ENCODE measurements around the gene ZNF497. TPM values are rescaled to one million over a fixed set of nuclear protein-coding genes. Genes with fewer than 3 reads are reported as not detected.

Gene ZNF497
- total and polyA plus RNA-seq, 2 of the 8 experiments (the other 6 are each of a cell fraction or from before 2014, with no cell fraction given), result 0.93 to 1.4 TPM

GRCh38 chr19:58305065-58305931 lies 57.3 kb downstream of the ZNF497 start, which contains the start of gene ERVK3-1 (continued):
- TF ChIP-seq RAD21 (IDR thresholded peaks at IDR 0.05 in 1 of 2, conservative IDR thresholded peaks at IDR 0.05 in 1 of 2; ENCODE audit: low read depth in 2 of 2, low read length in 2 of 2) (no peak), TAF1 (IDR thresholded peaks at IDR 0.05; ENCODE audit: low read depth, low read length) (peak; percentile 89), TCF12 (IDR thresholded peaks at IDR 0.05; ENCODE audit: low read depth, low read length) (no peak), SIRT6 (IDR thresholded peaks at IDR 0.05; ENCODE audit: low read length) (no peak), JUN (IDR thresholded peaks at IDR 0.05; ENCODE audit: low read depth, low read length) (no peak), FOSL1 (IDR thresholded peaks at IDR 0.05; ENCODE audit: insufficient read depth, low read depth, low read length) (no peak), KDM4A (IDR thresholded peaks at IDR 0.05; ENCODE audit: low read depth, low read length, severe bottlenecking) (peak; percentile 92), CHD2 (IDR thresholded peaks at IDR 0.05; ENCODE audit: low read length) (no peak), KDM5A (IDR thresholded peaks at IDR 0.05; ENCODE audit: low read length) (no peak; the same call in 1 of the 2 replicates), HDAC6 (IDR thresholded peaks at IDR 0.05; ENCODE audit: low read depth, low read length) (no peak), USF2 (IDR thresholded peaks at IDR 0.05; ENCODE audit: low read length) (no peak), SP1 (IDR thresholded peaks at IDR 0.05; ENCODE audit: low read depth, low read length) (no peak), TEAD4 (IDR thresholded peaks at IDR 0.05; ENCODE audit: low read depth, low read length) (no peak), EGR1 (IDR thresholded peaks at IDR 0.05; ENCODE audit: borderline replicate concordance, low read depth, low read length) (peak; percentile 44; the same call in 1 of the 2 replicates), BCL11A (IDR thresholded peaks at IDR 0.05; ENCODE audit: low read depth in 2 of 2, low read length in 2 of 2) (no peak), GABPA (IDR thresholded peaks at IDR 0.05; ENCODE audit: borderline replicate concordance, insufficient read depth, low read length) (peak; percentile 93), POU5F1 (IDR thresholded peaks at IDR 0.05; ENCODE audit: low read depth, low read length) (no peak), RFX5 (IDR thresholded peaks at IDR 0.05; ENCODE audit: borderline replicate concordance, low read depth, low read length) (no peak), SP4 (IDR thresholded peaks at IDR 0.05; ENCODE audit: low read length) (no peak), TBP (IDR thresholded peaks at IDR 0.05; ENCODE audit: low read depth, low read length) (0 out of 2 replicates have a peak, but pooled peaks have one; percentile 55)
- TF ChIP-seq, protein P1, sequence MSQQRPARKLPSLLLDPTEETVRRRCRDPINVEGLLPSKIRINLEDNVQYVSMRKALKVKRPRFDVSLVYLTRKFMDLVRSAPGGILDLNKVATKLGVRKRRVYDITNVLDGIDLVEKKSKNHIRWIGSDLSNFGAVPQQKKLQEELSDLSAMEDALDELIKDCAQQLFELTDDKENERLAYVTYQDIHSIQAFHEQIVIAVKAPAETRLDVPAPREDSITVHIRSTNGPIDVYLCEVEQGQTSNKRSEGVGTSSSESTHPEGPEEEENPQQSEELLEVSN (IDR thresholded peaks at IDR 0.05), result no peak; the same call in 1 of the 2 replicates
- TF ChIP-seq, protein P2, sequence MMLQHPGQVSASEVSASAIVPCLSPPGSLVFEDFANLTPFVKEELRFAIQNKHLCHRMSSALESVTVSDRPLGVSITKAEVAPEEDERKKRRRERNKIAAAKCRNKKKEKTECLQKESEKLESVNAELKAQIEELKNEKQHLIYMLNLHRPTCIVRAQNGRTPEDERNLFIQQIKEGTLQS (IDR thresholded peaks at IDR 0.05; ENCODE audit: insufficient read depth, low read depth, low read length), result 0 out of 2 replicates have a peak, but pooled peaks have one; percentile 41

Measured in H1 (cell line).